GM12878 (cell line): ENCODE measurements around the gene SLC12A3. TPM values are rescaled to one million over a fixed set of nuclear protein-coding genes. Genes with fewer than 3 reads are reported as not detected.
A peak's percentile ranks its signal among the peaks of the same experiment; 100 is the strongest.

Source experiments
- ATAC-seq: fragments of 200-7000 bp; cut with Tn5 transposase; 3 replicates; pipeline ENCODE4 v1.9.1; 2020; ENCODE audit warnings: mild to moderate bottlenecking, moderate library complexity
- BruUV-seq: library from RNA; stranded (reverse); fragments of 400-500 nt; replicated peaks from 2 replicates; lab custom pipeline; 2021; lab: Mats Ljungman, UMichigan
- CTCF ChIA-PET: fragments of 300-600 bp; sonication (Branson Sonifier 250); formaldehyde crosslinking; extraction: SDS; loops from one replicate; lab custom pipeline; 2021; ENCODE audit warnings: inconsistent platforms; lab: Yijun Ruan, JAX
- POLR2A ChIA-PET: fragments of 350-600 bp; formaldehyde crosslinking; extraction: SDS; loops from one replicate; lab custom pipeline; 2021; ENCODE audit warnings: inconsistent platforms; lab: Charles Lee
- RAD21 ChIA-PET: fragments of 300-600 bp; sonication (Branson Sonifier 250); formaldehyde crosslinking; loops from one replicate; lab custom pipeline; 2023; ENCODE audit warnings: antibody characterized with exemption; ENCODE audit not compliant: unreplicated experiment; lab: Charles Lee
- SMC1A ChIA-PET: fragments of 300-600 bp; sonication (Branson Sonifier 250); formaldehyde crosslinking; loops from one replicate; lab custom pipeline; 2023; ENCODE audit not compliant: unreplicated experiment, uncharacterized antibody; lab: Charles Lee
- DNase-seq: peaks from one replicate; pipeline ENCODE4 v3.0.0-alpha.2; 2011; ENCODE audit warnings: low read depth, low spot score
- FAIRE-seq: peaks from 3 replicates; lab custom pipeline; 2011; peaks lifted over from hg19 to GRCh38; lab: Jason Lieb, UNC
- H2AFZ ChIP-seq: 2 replicates; pipeline ENCODE4 v1.6.0; 2011; ENCODE audit warnings: low read depth, low read length, control low read depth; ENCODE audit not compliant: control insufficient read depth
- H3K27ac ChIP-seq: 2 replicates; pipeline ENCODE4 v1.5.1; 2011; ENCODE audit warnings: control low read depth; ENCODE audit not compliant: control insufficient read depth, insufficient read depth
- H3K27me3 ChIP-seq, 2 experiments: replicated peaks in 1 of 2; 2 replicates each; pipeline versions ENCODE4 v1.6.0 to v1.6.1; 2011; ENCODE audit warnings: low read length in 1 of 2; ENCODE audit not compliant: control insufficient read depth in 2 of 2, insufficient read depth in 2 of 2
- H3K36me3 ChIP-seq, 2 experiments: 2 replicates each; pipeline ENCODE4 v1.5.1; 2011; ENCODE audit warnings: low read length in 1 of 2; ENCODE audit not compliant: control insufficient read depth in 2 of 2, insufficient read depth in 2 of 2
- H3K4me1 ChIP-seq: 2 replicates; pipeline ENCODE4 v1.6.1; 2011; ENCODE audit warnings: mild to moderate bottlenecking, low read length, moderate library complexity, mixed read lengths; ENCODE audit not compliant: control insufficient read depth, insufficient read depth
- H3K4me2 ChIP-seq: 2 replicates; pipeline ENCODE4 v1.6.0; 2011; ENCODE audit warnings: control low read depth; ENCODE audit not compliant: control insufficient read depth, insufficient read depth
- H3K4me3 ChIP-seq: fragments of 200-600 bp; sonication (generic); 2 replicates; pipeline ENCODE4 v1.5.1; 2016
- H3K79me2 ChIP-seq: 2 replicates; pipeline ENCODE4 v1.6.0; 2011; ENCODE audit warnings: low read length; ENCODE audit not compliant: control insufficient read depth, insufficient read depth
- H3K9ac ChIP-seq: 2 replicates; pipeline ENCODE4 v1.8.0; 2011; ENCODE audit warnings: low read length, control low read depth, mixed read lengths; ENCODE audit not compliant: control insufficient read depth, insufficient read depth
- H3K9me3 ChIP-seq: replicated peaks from 3 replicates; pipeline ENCODE4 v1.5.1; 2011; ENCODE audit warnings: mild to moderate bottlenecking, low read length; ENCODE audit not compliant: control insufficient read depth, insufficient read depth
- H4K20me1 ChIP-seq: 2 replicates; pipeline ENCODE4 v1.6.0; 2011; ENCODE audit not compliant: control insufficient read depth, insufficient read depth
- BCL11A ChIP-seq: IDR thresholded peaks from 2 replicates; pipeline ENCODE4 v1.6.1; 2011; ENCODE audit warnings: low read depth, low read length
- BHLHE40 ChIP-seq, 2 experiments: fragments of 450-650 bp in 1 of 2; IDR thresholded peaks; 2 replicates each; pipeline ENCODE4 v1.6.1; 2011 to 2017; ENCODE audit warnings: low read depth in 2 of 2, borderline replicate concordance in 1 of 2, improper control_type of control experiment in 1 of 2, low read length in 1 of 2, mild to moderate bottlenecking in 1 of 2
- CBFB ChIP-seq: IDR thresholded peaks from 2 replicates; pipeline ENCODE4 v1.6.1; 2016; ENCODE audit warnings: antibody characterized with exemption, low read depth
- CTCF ChIP-seq, 3 experiments: IDR thresholded peaks in 2 of 3; conservative IDR thresholded peaks in 1 of 3; 2 replicates each; pipeline ENCODE4 v1.5.1; 2011; ENCODE audit warnings: low read depth in 3 of 3, low read length in 3 of 3, mild to moderate bottlenecking in 3 of 3, control low read depth in 2 of 3, moderate library complexity in 2 of 3, inconsistent platforms in 1 of 3, mixed read lengths in 1 of 3; ENCODE audit not compliant: control insufficient read depth in 2 of 3, insufficient read depth in 1 of 3; ENCODE audit errors: extremely low read depth in 1 of 3
- EP300 ChIP-seq, 2 experiments: fragments of 150-350 bp in 1 of 2; IDR thresholded peaks; 2 replicates each; pipeline ENCODE4 v1.6.1; 2011 to 2012; ENCODE audit warnings: low read depth in 2 of 2, low read length in 2 of 2, borderline replicate concordance in 1 of 2, improper control_type of control experiment in 1 of 2, inconsistent platforms in 1 of 2; ENCODE audit not compliant: control insufficient read depth in 1 of 2
- NFIC ChIP-seq: IDR thresholded peaks from 2 replicates; pipeline ENCODE4 v1.6.1; 2012; ENCODE audit warnings: low read depth, mild to moderate bottlenecking, inconsistent platforms, low read length, moderate library complexity
- PAX5 ChIP-seq: IDR thresholded peaks from 2 replicates; pipeline ENCODE4 v1.6.1; 2011; ENCODE audit warnings: low read depth, low read length, borderline replicate concordance
- POLR2A ChIP-seq: IDR thresholded peaks from 2 replicates; pipeline ENCODE4 v1.6.1; 2011; ENCODE audit warnings: low read depth, mild to moderate bottlenecking, low read length
- RB1 ChIP-seq: fragments of 450-650 bp; formaldehyde crosslinking; IDR thresholded peaks from 2 replicates; pipeline ENCODE4 v1.6.1; 2017; ENCODE audit warnings: mild to moderate bottlenecking, borderline replicate concordance
- RFX5 ChIP-seq: IDR thresholded peaks from 2 replicates; pipeline ENCODE4 v1.6.1; 2011; ENCODE audit warnings: low read depth, low read length, improper control_type of control experiment
- SPI1 ChIP-seq: IDR thresholded peaks from 2 replicates; pipeline ENCODE4 v1.6.1; 2011; ENCODE audit warnings: low read depth, mild to moderate bottlenecking, low read length, moderate library complexity, borderline replicate concordance; ENCODE audit not compliant: insufficient read depth
- TARDBP ChIP-seq: IDR thresholded peaks from 2 replicates; pipeline ENCODE4 v1.6.1; 2016; ENCODE audit warnings: borderline replicate concordance
- WGBS: methylation state at CpG from one replicate; pipeline ENCODE4 v1.1.6; 2016; ENCODE audit warnings: low lambda C conversion rate; ENCODE audit not compliant: insufficient replicate concordance, insufficient coverage; ENCODE audit errors: missing lambda C conversion rate; 5-methylcytosine and 5-hydroxymethylcytosine counted together
- in situ Hi-C: fragments of 300-500 bp; cut with MboI; formaldehyde crosslinking; loops from 9 replicates; pipeline ENCODE4 v1.14.3; 2018; ENCODE audit warnings: mixed read lengths
- intact Hi-C: fragments of 100-400 bp; cut with micrococcal nuclease; formaldehyde crosslinking; loops from one replicate; pipeline ENCODE4 v1.14.2; 2022; ENCODE audit not compliant: unreplicated experiment
- polyA plus RNA-seq, 11 experiments: library from polyadenylated mRNA; depleted of rRNA in 4 of 11; unstranded in 6 of 11; stranded (reverse) in 5 of 11; fragments of >200 nt; fragmentation: Nextera tagmentation in 4 of 11; fragmentation: Illumina TruSeq in 1 of 11; extraction: Ambion mirVana in 4 of 11; extraction: Trizol in 1 of 11; gene quantifications; 1 replicate in 1 of 11; 2 replicates in 10 of 11; pipeline versions ENCODE4 v1.2.1 to v1.2.3, GENCODE V29; 2011 to 2016; ENCODE audit warnings: inconsistent platforms in 2 of 11, missing spikeins in 2 of 11, low read depth in 1 of 11
- total RNA-seq, 4 experiments: library from RNA; depleted of rRNA in 3 of 4; stranded (reverse); fragments of >200 nt in 3 of 4; fragmentation: Illumina TruSeq in 1 of 4; extraction: Trizol in 1 of 4; gene quantifications; 2 replicates each; pipeline versions ENCODE4 v1.2.1 to v1.2.3, GENCODE V29; 2013 to 2021
- TF ChIP-seq, protein P1 (sequence below): IDR thresholded peaks from 2 replicates; pipeline ENCODE4 v1.6.1; 2012; ENCODE audit warnings: mild to moderate bottlenecking, low read depth, low read length
- TF ChIP-seq, protein P2 (sequence below): IDR thresholded peaks from 2 replicates; pipeline ENCODE4 v1.6.1; 2011; ENCODE audit warnings: borderline replicate concordance, low read depth, mild to moderate bottlenecking, moderate library complexity, mixed read lengths, low read length; ENCODE audit not compliant: insufficient read depth; ENCODE audit errors: extremely low read length
- TF ChIP-seq, protein P3 (sequence below): IDR thresholded peaks from 2 replicates; pipeline ENCODE4 v1.6.1; 2012; ENCODE audit warnings: low read depth, low read length, improper control_type of control experiment

SLC12A3 gene
- total and polyA plus RNA-seq, 10 of the 15 experiments (the other 5 are each of a cell fraction or from before 2014, with no cell fraction given): 0.05 to 6.3 (median 3.1) TPM

DNA sequence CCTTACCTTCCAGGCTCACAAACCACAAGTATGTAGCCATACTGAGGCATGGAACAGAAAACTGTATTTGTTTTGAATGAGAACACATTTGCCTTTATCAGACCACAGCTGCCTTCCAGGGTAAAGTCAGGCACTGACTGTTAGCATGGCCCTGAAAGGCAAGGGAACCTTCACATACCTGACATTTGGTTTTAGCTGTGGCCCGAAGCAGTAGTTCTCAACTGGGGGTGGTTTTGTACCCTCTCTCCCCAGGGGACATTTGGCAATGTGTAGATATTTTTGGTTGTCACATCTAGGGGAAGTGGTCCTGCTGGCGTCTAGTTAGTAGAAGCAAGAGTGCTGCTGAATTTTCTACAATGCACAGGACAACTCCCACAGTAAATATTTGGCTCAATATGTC lies 76.1 kb downstream of the SLC12A3 start:
- ATAC-seq (peak; percentile 4), FAIRE-seq (peak; percentile 41), DNase-seq (no peak)
- H3K36me3 ChIP-seq: peaks cover 13 to 56% of the 10 kb centered on the region in 2 experiments
- no peaks in the 10 kb centered on the region for H3K9me3 ChIP-seq
- no peak overlapping the region for H3K27ac ChIP-seq
- in situ Hi-C loops: no loop called here
- peaks cover 16% of the 10 kb centered on the region for H3K79me2 ChIP-seq
- peak overlapping the region; percentile 26 for H3K4me2 ChIP-seq
- WGBS: 0% methylated on average over 2 of the region's 2 CpGs
- H3K9ac ChIP-seq: 0 out of 2 replicates have a peak overlapping the region, but pooled peaks have one; percentile 4
- ChIA-PET RAD21 (interaction anchor here (0.6 to 3.3 kb wide), 15 partner anchors 8 to 105 kb away, joined by 3 to 20 read pairs (median 4); partner anchors contain the start of gene HERPUD1), POLR2A (interaction anchor here (1.4 to 21.1 kb wide), 7 partner anchors 9 to 101 kb away, joined by 3 to 306 read pairs (median 7); partner anchors contain the start of gene HERPUD1), SMC1A (interaction anchor here (0.5 to 4.4 kb wide), 14 partner anchors 8 to 80 kb away, joined by 3 to 40 read pairs (median 5); partner anchors contain the start of gene HERPUD1), CTCF (interaction anchor here (0.7 to 2.5 kb wide), 15 partner anchors 9 to 148 kb away, joined by 3 to 25 read pairs (median 3); partner anchors contain the start of gene HERPUD1)
- no TSS peak for BruUV-seq
- H3K4me3 ChIP-seq: no peak overlapping the region
- no peaks in the 10 kb centered on the region for H3K27me3 ChIP-seq
- H3K4me1 ChIP-seq: peaks cover 65% of the 10 kb centered on the region
- intact Hi-C loops: no loop called here
- H2AFZ ChIP-seq: no peak overlapping the region
- H4K20me1 ChIP-seq: no peaks in the 10 kb centered on the region; the same call in 1 of the 2 replicates
- TF ChIP-seq CBFB: peak; percentile 17; the same call in 1 of the 2 replicates
- no peak for TF ChIP-seq BCL11A
- no peak for TF ChIP-seq CTCF (IDR thresholded peaks at IDR 0.05 in 2 of 3, conservative IDR thresholded peaks at IDR 0.05 in 1 of 3; ENCODE audit: control insufficient read depth in 2 of 3, extremely low read depth in 1 of 3, insufficient read depth in 1 of 3, low read depth in 3 of 3, low read length in 3 of 3)
- no peak for TF ChIP-seq NFIC
- TF ChIP-seq, protein P1, sequence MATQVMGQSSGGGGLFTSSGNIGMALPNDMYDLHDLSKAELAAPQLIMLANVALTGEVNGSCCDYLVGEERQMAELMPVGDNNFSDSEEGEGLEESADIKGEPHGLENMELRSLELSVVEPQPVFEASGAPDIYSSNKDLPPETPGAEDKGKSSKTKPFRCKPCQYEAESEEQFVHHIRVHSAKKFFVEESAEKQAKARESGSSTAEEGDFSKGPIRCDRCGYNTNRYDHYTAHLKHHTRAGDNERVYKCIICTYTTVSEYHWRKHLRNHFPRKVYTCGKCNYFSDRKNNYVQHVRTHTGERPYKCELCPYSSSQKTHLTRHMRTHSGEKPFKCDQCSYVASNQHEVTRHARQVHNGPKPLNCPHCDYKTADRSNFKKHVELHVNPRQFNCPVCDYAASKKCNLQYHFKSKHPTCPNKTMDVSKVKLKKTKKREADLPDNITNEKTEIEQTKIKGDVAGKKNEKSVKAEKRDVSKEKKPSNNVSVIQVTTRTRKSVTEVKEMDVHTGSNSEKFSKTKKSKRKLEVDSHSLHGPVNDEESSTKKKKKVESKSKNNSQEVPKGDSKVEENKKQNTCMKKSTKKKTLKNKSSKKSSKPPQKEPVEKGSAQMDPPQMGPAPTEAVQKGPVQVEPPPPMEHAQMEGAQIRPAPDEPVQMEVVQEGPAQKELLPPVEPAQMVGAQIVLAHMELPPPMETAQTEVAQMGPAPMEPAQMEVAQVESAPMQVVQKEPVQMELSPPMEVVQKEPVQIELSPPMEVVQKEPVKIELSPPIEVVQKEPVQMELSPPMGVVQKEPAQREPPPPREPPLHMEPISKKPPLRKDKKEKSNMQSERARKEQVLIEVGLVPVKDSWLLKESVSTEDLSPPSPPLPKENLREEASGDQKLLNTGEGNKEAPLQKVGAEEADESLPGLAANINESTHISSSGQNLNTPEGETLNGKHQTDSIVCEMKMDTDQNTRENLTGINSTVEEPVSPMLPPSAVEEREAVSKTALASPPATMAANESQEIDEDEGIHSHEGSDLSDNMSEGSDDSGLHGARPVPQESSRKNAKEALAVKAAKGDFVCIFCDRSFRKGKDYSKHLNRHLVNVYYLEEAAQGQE: no peak
- TF ChIP-seq BHLHE40 (IDR thresholded peaks at IDR 0.05; ENCODE audit: borderline replicate concordance in 1 of 2, low read depth in 2 of 2, low read length in 1 of 2): no peak
- TF ChIP-seq, protein P2, sequence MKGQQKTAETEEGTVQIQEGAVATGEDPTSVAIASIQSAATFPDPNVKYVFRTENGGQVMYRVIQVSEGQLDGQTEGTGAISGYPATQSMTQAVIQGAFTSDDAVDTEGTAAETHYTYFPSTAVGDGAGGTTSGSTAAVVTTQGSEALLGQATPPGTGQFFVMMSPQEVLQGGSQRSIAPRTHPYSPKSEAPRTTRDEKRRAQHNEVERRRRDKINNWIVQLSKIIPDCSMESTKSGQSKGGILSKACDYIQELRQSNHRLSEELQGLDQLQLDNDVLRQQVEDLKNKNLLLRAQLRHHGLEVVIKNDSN: no peak
- TF ChIP-seq EP300 (IDR thresholded peaks at IDR 0.05; ENCODE audit: borderline replicate concordance in 1 of 2, control insufficient read depth in 1 of 2, low read depth in 2 of 2, low read length in 2 of 2): peak in 1 of 2 experiments; percentile 56; a peak in 1 of 4 replicates
- TF ChIP-seq RB1: no peak
- TF ChIP-seq SPI1: peak; percentile 39; the same call in 1 of the 2 replicates
- TF ChIP-seq TARDBP: no peak
- TF ChIP-seq RFX5: no peak
- TF ChIP-seq, protein P3, sequence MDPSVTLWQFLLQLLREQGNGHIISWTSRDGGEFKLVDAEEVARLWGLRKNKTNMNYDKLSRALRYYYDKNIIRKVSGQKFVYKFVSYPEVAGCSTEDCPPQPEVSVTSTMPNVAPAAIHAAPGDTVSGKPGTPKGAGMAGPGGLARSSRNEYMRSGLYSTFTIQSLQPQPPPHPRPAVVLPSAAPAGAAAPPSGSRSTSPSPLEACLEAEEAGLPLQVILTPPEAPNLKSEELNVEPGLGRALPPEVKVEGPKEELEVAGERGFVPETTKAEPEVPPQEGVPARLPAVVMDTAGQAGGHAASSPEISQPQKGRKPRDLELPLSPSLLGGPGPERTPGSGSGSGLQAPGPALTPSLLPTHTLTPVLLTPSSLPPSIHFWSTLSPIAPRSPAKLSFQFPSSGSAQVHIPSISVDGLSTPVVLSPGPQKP: no peak
- peak; percentile 37; the same call in 1 of the 2 replicates for TF ChIP-seq PAX5
- peak; percentile 65 for TF ChIP-seq POLR2A
